ENCODE measurements around the gene AP5M1. TPM values are rescaled to one million over a fixed set of nuclear protein-coding genes. Genes with fewer than 3 reads are reported as not detected.

The AP5M1 gene
- total RNA-seq, 2 donors from 2014 or later: 26.2 to 28.2 TPM

DNA sequence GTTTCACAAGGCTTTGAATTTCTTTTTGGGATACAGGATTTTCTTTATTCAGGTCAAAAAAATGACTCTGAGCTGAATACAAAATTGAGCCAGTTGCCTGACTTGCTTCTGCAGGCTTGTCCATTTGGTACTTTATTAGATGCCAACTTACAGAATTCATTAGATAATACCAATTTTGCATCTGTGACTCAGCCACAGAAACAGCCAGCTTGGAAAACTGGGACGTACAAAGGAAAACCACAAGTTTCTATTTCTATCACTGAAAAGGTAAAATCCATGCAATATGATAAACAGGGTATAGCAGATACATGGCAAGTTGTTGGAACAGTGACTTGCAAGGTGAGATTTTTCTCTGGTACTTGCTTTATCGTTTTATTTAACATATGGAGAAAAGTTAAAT, 5.8 kb downstream of the AP5M1 start:
- H3K9me3 ChIP-seq: no peaks in the 10 kb centered on the region
- H3K36me3 ChIP-seq: peaks cover 5% of the 10 kb centered on the region
- H3K27ac ChIP-seq: no peak overlapping the region
- ATAC-seq (ENCODE audit: insufficient number of reproducible peaks, low FRiP score, low read depth): no peak
- no peak overlapping the region for H3K4me3 ChIP-seq
- DNase-seq (ENCODE audit: low spot score): no peak
- H3K27me3 ChIP-seq (replicated peaks; ENCODE audit: insufficient read depth): no peaks in the 10 kb centered on the region
- peaks cover 14 to 20% of the 10 kb centered on the region in 2 donors for H3K4me1 ChIP-seq (ENCODE audit: control insufficient read depth in 1 of 2, low read depth in 2 of 2)
- TF ChIP-seq, protein P1, sequence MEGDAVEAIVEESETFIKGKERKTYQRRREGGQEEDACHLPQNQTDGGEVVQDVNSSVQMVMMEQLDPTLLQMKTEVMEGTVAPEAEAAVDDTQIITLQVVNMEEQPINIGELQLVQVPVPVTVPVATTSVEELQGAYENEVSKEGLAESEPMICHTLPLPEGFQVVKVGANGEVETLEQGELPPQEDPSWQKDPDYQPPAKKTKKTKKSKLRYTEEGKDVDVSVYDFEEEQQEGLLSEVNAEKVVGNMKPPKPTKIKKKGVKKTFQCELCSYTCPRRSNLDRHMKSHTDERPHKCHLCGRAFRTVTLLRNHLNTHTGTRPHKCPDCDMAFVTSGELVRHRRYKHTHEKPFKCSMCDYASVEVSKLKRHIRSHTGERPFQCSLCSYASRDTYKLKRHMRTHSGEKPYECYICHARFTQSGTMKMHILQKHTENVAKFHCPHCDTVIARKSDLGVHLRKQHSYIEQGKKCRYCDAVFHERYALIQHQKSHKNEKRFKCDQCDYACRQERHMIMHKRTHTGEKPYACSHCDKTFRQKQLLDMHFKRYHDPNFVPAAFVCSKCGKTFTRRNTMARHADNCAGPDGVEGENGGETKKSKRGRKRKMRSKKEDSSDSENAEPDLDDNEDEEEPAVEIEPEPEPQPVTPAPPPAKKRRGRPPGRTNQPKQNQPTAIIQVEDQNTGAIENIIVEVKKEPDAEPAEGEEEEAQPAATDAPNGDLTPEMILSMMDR (IDR thresholded peaks at IDR 0.05): no peak

DNA sequence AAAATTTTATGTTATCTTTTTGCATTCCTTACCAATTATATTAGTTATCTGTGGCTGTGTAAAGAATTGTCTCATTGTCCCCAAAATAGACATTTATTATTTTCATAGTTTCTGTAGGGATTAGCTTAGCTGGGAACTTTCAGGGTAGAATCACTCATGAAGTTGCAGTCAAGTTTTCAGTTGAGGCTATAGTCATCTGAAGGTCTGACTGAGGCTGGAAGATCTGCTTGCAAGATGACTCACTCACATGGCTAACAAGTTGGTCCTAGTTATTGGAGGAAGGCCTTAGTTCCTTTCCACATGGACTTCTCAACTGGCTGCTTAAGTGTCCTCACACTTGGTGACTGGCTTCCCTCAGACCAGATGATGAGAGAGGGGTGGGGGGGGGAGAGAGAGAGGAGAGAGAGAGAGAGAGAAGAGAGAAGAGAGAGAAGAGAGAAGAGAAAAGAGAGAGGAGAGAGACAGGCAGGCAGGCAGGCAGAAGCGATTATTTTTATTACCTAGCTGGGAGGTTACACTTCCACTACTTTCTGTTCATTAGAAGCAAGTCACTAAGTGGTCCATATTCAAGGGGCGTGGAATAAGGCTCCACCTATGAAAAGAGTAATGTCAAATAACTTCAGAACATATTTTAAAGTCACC, 6.4 kb downstream of the AP5M1 start:
- no peaks in the 10 kb centered on the region for H3K27me3 ChIP-seq (replicated peaks; ENCODE audit: insufficient read depth)
- no peak overlapping the region for H3K27ac ChIP-seq
- TF ChIP-seq, protein P1 (IDR thresholded peaks at IDR 0.05): no peak
- no peak overlapping the region for H3K4me3 ChIP-seq
- no peaks in the 10 kb centered on the region for H3K9me3 ChIP-seq
- H3K36me3 ChIP-seq: peaks cover 5% of the 10 kb centered on the region
- peaks cover 9 to 15% of the 10 kb centered on the region in 2 donors for H3K4me1 ChIP-seq (ENCODE audit: control insufficient read depth in 1 of 2, low read depth in 2 of 2)
- DNase-seq (ENCODE audit: low spot score) (no peak), ATAC-seq (ENCODE audit: insufficient number of reproducible peaks, low FRiP score, low read depth) (no peak)

DNA sequence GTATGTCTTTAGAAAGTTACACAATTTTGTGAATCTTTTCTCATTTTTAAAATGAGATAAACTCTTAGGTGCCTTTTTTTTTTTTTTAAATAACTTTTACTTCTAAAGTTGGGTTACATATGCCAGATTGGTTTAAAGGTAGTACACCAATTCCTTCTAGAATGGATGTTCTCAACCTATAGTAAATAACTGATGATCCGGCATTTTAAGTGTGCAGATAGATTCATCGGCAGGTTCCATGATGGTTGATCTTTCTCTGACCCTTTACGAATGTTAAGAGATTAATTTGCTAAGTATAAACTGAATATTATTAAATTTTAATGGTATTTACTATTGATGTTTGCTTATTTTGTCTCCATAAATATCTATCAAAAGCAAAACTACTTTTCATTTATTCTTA, 8.3 kb downstream of the AP5M1 start:
- TF ChIP-seq, protein P1 (IDR thresholded peaks at IDR 0.05): no peak
- Histone ChIP-seq H3K36me3 (peaks cover 11% of the 10 kb centered on the region), H3K9me3 (no peaks in the 10 kb centered on the region), H3K4me1 (ENCODE audit: control insufficient read depth in 1 of 2, low read depth in 2 of 2) (peaks cover 0 to 2% of the 10 kb centered on the region in 2 donors), H3K27me3 (replicated peaks; ENCODE audit: insufficient read depth) (no peaks in the 10 kb centered on the region), H3K27ac (no peak overlapping the region), H3K4me3 (no peak overlapping the region)
- no peak for ATAC-seq (ENCODE audit: insufficient number of reproducible peaks, low FRiP score, low read depth)
- no peak for DNase-seq (ENCODE audit: low spot score)

DNA sequence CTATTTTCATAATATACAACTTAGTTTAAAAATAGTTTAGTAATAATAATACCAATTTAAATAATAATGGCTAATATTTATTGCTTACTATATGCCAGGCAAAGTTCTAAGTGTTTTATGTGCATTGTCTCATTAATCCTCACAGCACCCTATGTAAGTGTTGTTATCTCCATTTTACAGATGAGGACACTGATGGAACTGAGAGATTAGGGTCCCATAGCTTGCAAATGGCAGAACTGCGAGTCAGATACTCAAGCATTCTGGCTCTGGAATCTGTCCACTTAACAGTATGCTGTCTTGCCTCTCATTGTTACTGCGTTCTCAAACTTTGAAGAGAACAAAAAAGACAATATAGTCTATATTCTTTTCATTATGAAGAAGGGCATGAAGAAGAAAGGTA, 19.0 kb downstream of the AP5M1 start:
- H3K9me3 ChIP-seq: no peaks in the 10 kb centered on the region
- DNase-seq (ENCODE audit: low spot score): no peak
- no peak overlapping the region for H3K4me3 ChIP-seq
- no peak overlapping the region for H3K27ac ChIP-seq
- no peak for ATAC-seq (ENCODE audit: insufficient number of reproducible peaks, low FRiP score, low read depth)
- no peaks in the 10 kb centered on the region for H3K4me1 ChIP-seq (ENCODE audit: control insufficient read depth in 1 of 2, low read depth in 2 of 2)
- no peaks in the 10 kb centered on the region for H3K27me3 ChIP-seq (replicated peaks; ENCODE audit: insufficient read depth)
- TF ChIP-seq, protein P1 (IDR thresholded peaks at IDR 0.05): no peak
- H3K36me3 ChIP-seq: peaks cover 11% of the 10 kb centered on the region

DNA sequence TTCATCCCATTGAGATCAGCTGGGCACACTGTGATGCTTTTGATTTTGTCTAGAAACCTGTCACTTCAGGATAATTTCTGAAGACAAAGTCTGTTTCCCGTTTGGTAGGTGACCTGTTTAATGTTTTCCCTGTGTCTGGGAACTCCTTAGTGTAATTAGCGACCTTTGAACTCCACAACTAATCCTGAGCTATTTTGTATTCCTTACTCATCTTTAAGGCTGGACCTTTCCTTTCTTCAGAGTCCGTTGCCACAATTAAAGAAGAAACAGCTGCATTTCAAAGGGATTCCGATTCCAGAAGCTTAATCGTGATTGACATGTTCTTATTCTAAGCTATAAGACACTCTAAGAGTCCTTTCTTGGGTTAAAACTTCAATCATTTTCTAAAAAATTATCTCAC, 22.0 kb downstream of the AP5M1 start:
- ATAC-seq (ENCODE audit: insufficient number of reproducible peaks, low FRiP score, low read depth) (no peak), DNase-seq (ENCODE audit: low spot score) (no peak)
- H3K27ac ChIP-seq: no peak overlapping the region
- H3K9me3 ChIP-seq: no peaks in the 10 kb centered on the region
- H3K36me3 ChIP-seq: no peaks in the 10 kb centered on the region
- no peak overlapping the region for H3K4me3 ChIP-seq
- H3K4me1 ChIP-seq (ENCODE audit: control insufficient read depth in 1 of 2, low read depth in 2 of 2): no peaks in the 10 kb centered on the region
- no peaks in the 10 kb centered on the region for H3K27me3 ChIP-seq (replicated peaks; ENCODE audit: insufficient read depth)
- TF ChIP-seq, protein P1 (IDR thresholded peaks at IDR 0.05): no peak
